ENCODE measurements around the gene RASSF1.

DNA sequence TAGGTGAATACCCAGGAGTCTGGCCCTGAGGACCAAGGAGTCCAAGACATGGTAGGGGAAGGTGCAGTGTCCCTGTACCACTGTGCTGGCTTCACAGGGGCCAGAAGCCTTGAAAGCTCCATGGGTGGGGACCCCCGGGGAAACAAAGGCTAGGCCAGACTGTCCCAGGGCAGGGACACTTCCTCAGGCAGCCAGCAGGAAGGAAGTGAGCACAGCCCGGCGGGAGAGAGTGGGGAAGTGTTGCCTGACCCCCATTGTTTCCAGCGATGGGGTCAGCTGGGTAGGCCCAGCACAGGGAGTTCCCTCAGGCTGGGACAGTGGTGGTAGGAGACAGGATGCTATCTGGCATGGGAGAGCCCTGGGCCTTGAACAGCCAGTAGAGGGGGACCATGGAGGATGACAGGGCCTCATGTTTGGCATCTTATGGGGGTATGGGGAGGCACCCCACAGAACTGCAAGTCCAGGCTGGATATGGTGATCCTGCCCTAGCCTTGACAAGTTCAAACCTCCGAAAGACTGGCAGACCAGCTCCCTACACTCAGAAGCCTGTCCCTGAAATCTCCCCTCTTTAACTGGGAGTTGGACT is 16.9 kb downstream of the RASSF1 start:
- TF ChIP-seq, protein P1, sequence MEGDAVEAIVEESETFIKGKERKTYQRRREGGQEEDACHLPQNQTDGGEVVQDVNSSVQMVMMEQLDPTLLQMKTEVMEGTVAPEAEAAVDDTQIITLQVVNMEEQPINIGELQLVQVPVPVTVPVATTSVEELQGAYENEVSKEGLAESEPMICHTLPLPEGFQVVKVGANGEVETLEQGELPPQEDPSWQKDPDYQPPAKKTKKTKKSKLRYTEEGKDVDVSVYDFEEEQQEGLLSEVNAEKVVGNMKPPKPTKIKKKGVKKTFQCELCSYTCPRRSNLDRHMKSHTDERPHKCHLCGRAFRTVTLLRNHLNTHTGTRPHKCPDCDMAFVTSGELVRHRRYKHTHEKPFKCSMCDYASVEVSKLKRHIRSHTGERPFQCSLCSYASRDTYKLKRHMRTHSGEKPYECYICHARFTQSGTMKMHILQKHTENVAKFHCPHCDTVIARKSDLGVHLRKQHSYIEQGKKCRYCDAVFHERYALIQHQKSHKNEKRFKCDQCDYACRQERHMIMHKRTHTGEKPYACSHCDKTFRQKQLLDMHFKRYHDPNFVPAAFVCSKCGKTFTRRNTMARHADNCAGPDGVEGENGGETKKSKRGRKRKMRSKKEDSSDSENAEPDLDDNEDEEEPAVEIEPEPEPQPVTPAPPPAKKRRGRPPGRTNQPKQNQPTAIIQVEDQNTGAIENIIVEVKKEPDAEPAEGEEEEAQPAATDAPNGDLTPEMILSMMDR (IDR thresholded peaks at IDR 0.05 in 2 of 3, conservative IDR thresholded peaks at IDR 0.05 in 1 of 3; ENCODE audit: borderline replicate concordance in 1 of 3, insufficient read depth in 1 of 3, low read depth in 2 of 3, low read length in 2 of 3) = no peak
- no peak for TF ChIP-seq YY1 (IDR thresholded peaks at IDR 0.05; ENCODE audit: extremely low read depth, insufficient replicate concordance, low read depth, low read length)
- no peak for TF ChIP-seq EZH2 (IDR thresholded peaks at IDR 0.05)
- TF ChIP-seq, protein P2, sequence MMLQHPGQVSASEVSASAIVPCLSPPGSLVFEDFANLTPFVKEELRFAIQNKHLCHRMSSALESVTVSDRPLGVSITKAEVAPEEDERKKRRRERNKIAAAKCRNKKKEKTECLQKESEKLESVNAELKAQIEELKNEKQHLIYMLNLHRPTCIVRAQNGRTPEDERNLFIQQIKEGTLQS (IDR thresholded peaks at IDR 0.05) = no peak
- no peak for TF ChIP-seq SIN3A (IDR thresholded peaks at IDR 0.05; ENCODE audit: low read depth)
- no peak for TF ChIP-seq POLR2A (IDR thresholded peaks at IDR 0.05; ENCODE audit: borderline replicate concordance, extremely low read depth, insufficient read depth, insufficient read length)
- no peak for TF ChIP-seq POLR2AphosphoS5 (IDR thresholded peaks at IDR 0.05; ENCODE audit: low read depth, low read length)
